Measurements from ENCODE around the gene ZDHHC16. TPM values are rescaled to one million over a fixed set of nuclear protein-coding genes. Genes with fewer than 3 reads are reported as not detected.

The ZDHHC16 gene
- total RNA-seq, 2 donors from 2014 or later = 26.2 to 26.5 TPM

- DNase-seq = peak; percentile 70
- ATAC-seq = peak; percentile 20 to 23
- intact Hi-C loops (cut with DNase I) = loop anchor here in 1 of 2 donors (10.0 kb wide), 1 partner anchor 46 kb away; no protein-coding TSS in a partner anchor
Observed at GRCh38 chr10:97498841-97499560, 53.0 kb downstream of the ZDHHC16 start, which contains the start of gene UBTD1. TSS of gene UBTD1 (plus strand) at chr10:97498924. CDS start at chr10:97499204, 280 bp downstream.

- intact Hi-C loops (cut with DNase I) = loop anchor here in 1 of 2 donors (10.0 kb wide), 1 partner anchor 45 kb away; no protein-coding TSS in a partner anchor
- DNase-seq (peak; percentile 86), ATAC-seq (no peak)
Observed at GRCh38 chr10:97499561-97500296, 53.8 kb downstream of the ZDHHC16 start.

GRCh38 chr10:97500297-97500575, 54.3 kb downstream of the ZDHHC16 start:
- ATAC-seq = no peak
- intact Hi-C loops (cut with DNase I) = no loop called here

GRCh38 chr10:97502916-97503315, 56.9 kb downstream of the ZDHHC16 start:
- no peak for ATAC-seq
- DNase-seq = no peak
- intact Hi-C loops (cut with DNase I) = no loop called here

More at GRCh38 chr10:97500297-97500575, 54.3 kb downstream of the ZDHHC16 start:
- DNase-seq = no peak

GRCh38 chr10:97503406-97503805, 57.4 kb downstream of the ZDHHC16 start:
- no peak for DNase-seq
- no peak for ATAC-seq
- intact Hi-C loops (cut with DNase I) = no loop called here

- DNase-seq (no peak), ATAC-seq (no peak)
- intact Hi-C loops (cut with DNase I) = no loop called here
Observed at GRCh38 chr10:97505152-97505551, 59.2 kb downstream of the ZDHHC16 start.

- intact Hi-C loops (cut with DNase I) = no loop called here
- no peak for DNase-seq
Observed at GRCh38 chr10:97506199-97506991, 60.4 kb downstream of the ZDHHC16 start.

More at GRCh38 chr10:97506199-97506991, 60.4 kb downstream of the ZDHHC16 start:
- ATAC-seq = no peak

Other genes starting within 250 kb of the ZDHHC16 start
- 1 to 10 TPM; 4.4 to 7.6 TPM for gene ARHGAP19, start 153.5 kb upstream of the ZDHHC16 start, total RNA-seq
- gene FRAT1, start 126.9 kb upstream of the ZDHHC16 start, total RNA-seq = 1 to 10 TPM; 2.1 to 6.2 TPM
- gene FRAT2, start 111.4 kb upstream of the ZDHHC16 start, total RNA-seq = 1 to 10 TPM; 4.9 to 7.6 TPM
- gene RRP12, start 44.8 kb upstream of the ZDHHC16 start, total RNA-seq = 10 to 100 TPM in 1 of 2 donors, 1 to 10 TPM in 1; 7.6 to 27.2 TPM
- 100 to 1,000 TPM; 258 to 344 TPM for gene PGAM1, start 20.0 kb upstream of the ZDHHC16 start, total RNA-seq
- gene EXOSC1, start 169 bp upstream of the ZDHHC16 start, total RNA-seq = 10 to 100 TPM; 16.6 to 18.6 TPM
- gene MMS19, start 52.2 kb downstream of the ZDHHC16 start, total RNA-seq = 10 to 100 TPM; 31.9 to 34.0 TPM
- gene UBTD1, start 52.7 kb downstream of the ZDHHC16 start, total RNA-seq = 10 to 100 TPM; 22.6 to 23.7 TPM
- gene ANKRD2, start 126.6 kb downstream of the ZDHHC16 start, total RNA-seq = 10 to 100 TPM; 11.8 to 54.6 TPM
- gene HOGA1, start 138.2 kb downstream of the ZDHHC16 start, total RNA-seq = 10 to 100 TPM in 1 of 2 donors, 1 to 10 TPM in 1; 7.7 to 13.2 TPM
- under 1 TPM in 1 of 2 donors, not detected in 1; 0.35 TPM for gene C10orf62, start 143.5 kb downstream of the ZDHHC16 start, total RNA-seq
- gene MORN4, start 187.3 kb downstream of the ZDHHC16 start, total RNA-seq = 1 to 10 TPM; 7.0 to 8.3 TPM
- gene PI4K2A, start 194.5 kb downstream of the ZDHHC16 start, total RNA-seq = 10 to 100 TPM; 11.2 to 12.1 TPM
- gene AVPI1, start 241.1 kb downstream of the ZDHHC16 start, total RNA-seq = 10 to 100 TPM; 13.2 to 16.3 TPM